Stomach smooth muscle (tissue), 2 donors: ENCODE measurements around the gene MYH11.
"Not testable (repeated sequence)": the region's sequence is repeated elsewhere in the genome, so short reads cannot be mapped to it uniquely, and the experiment has no call there.

Source experiments
- H3K27ac ChIP-seq: one replicate; pipeline ENCODE4 v1.7.0; 2013; ENCODE audit warnings: mild to moderate bottlenecking, low read length, inconsistent platforms
- H3K27me3 ChIP-seq, 2 donors: one replicate each; pipeline ENCODE4 v1.7.0; 2013; ENCODE audit warnings: low read length in 2 of 2; ENCODE audit not compliant: insufficient read depth in 2 of 2, control insufficient read depth in 1 of 2
- H3K36me3 ChIP-seq, 2 donors: one replicate each; pipeline ENCODE4 v1.7.0; 2013; ENCODE audit warnings: low read length in 2 of 2; ENCODE audit not compliant: control insufficient read depth in 2 of 2, insufficient read depth in 2 of 2
- H3K4me1 ChIP-seq: one replicate; pipeline ENCODE4 v1.7.0; 2013; ENCODE audit warnings: low read length; ENCODE audit not compliant: control insufficient read depth, insufficient read depth
- H3K4me3 ChIP-seq, 2 donors: one replicate each; pipeline ENCODE4 v1.7.0; 2013; ENCODE audit warnings: low read length in 2 of 2
- H3K9ac ChIP-seq, 2 donors: one replicate each; pipeline ENCODE4 v1.7.0; 2013; ENCODE audit warnings: low read length in 2 of 2, mild to moderate bottlenecking in 1 of 2
- H3K9me3 ChIP-seq, 2 donors: one replicate each; pipeline ENCODE4 v1.7.0; 2013; ENCODE audit warnings: low read length in 2 of 2; ENCODE audit not compliant: control insufficient read depth in 2 of 2
- donor health status: healthy.
- donor health status: Pancreatic carcinoma.

Gene MYH11

DNA sequence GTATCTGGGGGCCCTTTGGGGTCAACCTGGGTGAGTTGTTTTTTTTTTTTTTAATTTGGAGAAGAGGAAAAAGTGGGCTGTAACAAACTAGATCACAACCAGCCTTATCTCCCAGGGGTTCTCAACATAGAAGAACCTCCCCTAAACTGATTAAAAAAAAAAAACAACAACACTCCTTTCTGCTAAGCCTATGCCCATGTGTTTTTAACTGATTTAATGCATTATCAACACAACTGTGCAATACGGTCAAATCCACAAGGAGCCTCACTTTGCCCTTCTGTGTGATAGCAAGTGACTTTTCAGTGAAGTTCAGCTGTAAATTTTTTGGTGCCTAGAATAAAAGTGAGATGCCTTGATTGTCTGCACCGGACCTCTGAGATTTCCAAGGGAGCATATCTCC lies 646 bp downstream of the MYH11 start:
- peaks cover 16 to 32% of the 10 kb centered on the region in 2 donors for H3K36me3 ChIP-seq
- H3K27me3 ChIP-seq = peaks cover 0 to 8% of the 10 kb centered on the region in 2 donors
- peaks cover 20% of the 10 kb centered on the region for H3K4me1 ChIP-seq
- H3K9me3 ChIP-seq = no peaks in the 10 kb centered on the region
- H3K4me3 ChIP-seq = peak overlapping the region; percentile 89 to 95
- peak overlapping the region; percentile 99 for H3K27ac ChIP-seq
- peak overlapping the region; percentile 96 to 100 for H3K9ac ChIP-seq

DNA sequence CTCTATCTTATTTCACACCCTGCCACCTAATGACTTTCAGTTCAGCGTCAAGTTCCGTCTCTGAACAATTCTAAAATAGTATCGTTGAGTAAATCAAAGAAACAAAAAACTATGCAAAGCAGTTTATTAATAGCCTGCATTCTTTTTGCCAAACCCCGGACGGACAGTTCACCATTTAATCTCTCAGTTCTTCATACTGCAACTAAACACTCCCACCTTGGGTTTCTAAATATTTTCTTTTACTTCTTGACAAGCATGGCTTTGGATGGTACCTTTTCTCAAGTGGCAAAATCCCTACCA lies 1.2 kb downstream of the MYH11 start:
- H3K27me3 ChIP-seq = peaks cover 0 to 8% of the 10 kb centered on the region in 2 donors
- no peaks in the 10 kb centered on the region for H3K9me3 ChIP-seq
- H3K27ac ChIP-seq = peak overlapping the region; percentile 99
- H3K9ac ChIP-seq = peak overlapping the region; percentile 96 to 100
- peaks cover 20 to 36% of the 10 kb centered on the region in 2 donors for H3K36me3 ChIP-seq
- peak overlapping the region; percentile 89 to 95 for H3K4me3 ChIP-seq
- peaks cover 23% of the 10 kb centered on the region for H3K4me1 ChIP-seq

DNA sequence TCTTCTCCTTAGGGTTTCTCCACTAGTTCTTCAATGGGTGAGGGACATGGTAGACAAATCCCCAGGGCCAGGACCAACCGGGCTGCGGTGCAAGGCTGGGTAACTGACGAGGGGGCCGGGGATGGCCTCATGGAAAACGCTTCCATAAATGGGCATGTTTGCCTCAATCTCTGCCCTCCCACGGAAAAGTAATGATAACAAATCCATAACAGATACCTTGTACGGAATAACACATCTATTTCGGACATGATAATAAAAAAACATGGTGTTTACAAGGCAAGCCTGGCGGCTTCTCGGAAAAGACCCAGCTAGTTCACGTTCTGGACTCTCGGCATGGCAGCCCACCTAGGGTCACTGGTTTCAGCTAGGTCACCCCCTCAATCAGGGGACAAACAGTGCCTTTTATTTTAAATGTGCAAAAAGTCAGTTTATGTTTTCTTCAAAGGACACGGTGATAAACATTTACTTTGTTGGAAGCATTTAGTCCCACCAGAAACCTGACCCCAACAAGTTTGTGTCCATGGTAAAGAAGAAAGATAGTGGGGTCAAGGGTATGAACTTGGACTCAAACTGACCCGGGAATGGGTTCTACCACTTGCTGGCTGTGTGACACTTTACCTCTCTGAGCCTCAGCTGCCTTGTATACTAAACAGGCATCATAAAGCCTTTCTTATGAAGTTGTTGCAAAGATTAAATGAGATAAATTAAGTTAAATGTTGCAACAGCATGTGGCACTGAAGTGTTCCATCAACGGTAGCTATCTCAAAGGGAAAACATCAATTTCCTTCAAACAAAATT lies 1.7 kb downstream of the MYH11 start:
- H3K4me1 ChIP-seq = peaks cover 20% of the 10 kb centered on the region
- peak overlapping the region; percentile 96 to 100 for H3K9ac ChIP-seq
- peak overlapping the region; percentile 89 to 95 for H3K4me3 ChIP-seq
- H3K27me3 ChIP-seq = peaks cover 0 to 8% of the 10 kb centered on the region in 2 donors
- H3K36me3 ChIP-seq = peaks cover 23 to 40% of the 10 kb centered on the region in 2 donors
- H3K9me3 ChIP-seq = no peaks in the 10 kb centered on the region
- peak overlapping the region; percentile 99 for H3K27ac ChIP-seq

DNA sequence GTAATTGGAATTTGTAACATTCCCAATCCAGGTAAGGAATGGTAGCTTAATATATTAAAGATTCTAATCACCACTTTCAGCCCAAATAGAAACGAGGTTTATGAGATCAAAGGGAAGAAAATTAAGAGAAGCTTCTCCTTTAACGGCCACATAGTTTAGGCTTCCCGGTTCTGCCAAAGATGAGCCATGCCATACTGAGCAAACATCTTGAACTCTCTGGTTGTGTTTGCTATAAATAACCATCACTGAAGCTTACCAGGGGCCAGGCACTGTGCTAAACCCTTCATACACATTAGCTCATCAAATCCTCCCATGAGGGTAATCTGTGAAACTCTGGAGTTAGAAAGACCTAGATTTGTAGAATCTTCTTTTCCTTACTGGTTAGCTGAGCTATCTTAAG lies 2.8 kb downstream of the MYH11 start:
- H3K4me3 ChIP-seq = peak overlapping the region; percentile 89 to 95
- peaks cover 29 to 48% of the 10 kb centered on the region in 2 donors for H3K36me3 ChIP-seq
- H3K9me3 ChIP-seq = no peaks in the 10 kb centered on the region
- H3K27me3 ChIP-seq = peaks cover 0 to 8% of the 10 kb centered on the region in 2 donors
- H3K27ac ChIP-seq = peak overlapping the region; percentile 99
- H3K9ac ChIP-seq = peak overlapping the region; percentile 96 to 100
- peaks cover 24% of the 10 kb centered on the region for H3K4me1 ChIP-seq

GRCh38 chr16:15853021-15853420 lies 3.8 kb downstream of the MYH11 start:
- Histone ChIP-seq H3K9me3 (no peaks in the 10 kb centered on the region), H3K27me3 (peaks cover 0 to 8% of the 10 kb centered on the region in 2 donors), H3K9ac (peak overlapping the region; percentile 96 to 100), H3K4me3 (peak overlapping the region; percentile 89 to 95), H3K36me3 (peaks cover 35 to 56% of the 10 kb centered on the region in 2 donors), H3K27ac (peak overlapping the region; percentile 99), H3K4me1 (peaks cover 24% of the 10 kb centered on the region)

DNA sequence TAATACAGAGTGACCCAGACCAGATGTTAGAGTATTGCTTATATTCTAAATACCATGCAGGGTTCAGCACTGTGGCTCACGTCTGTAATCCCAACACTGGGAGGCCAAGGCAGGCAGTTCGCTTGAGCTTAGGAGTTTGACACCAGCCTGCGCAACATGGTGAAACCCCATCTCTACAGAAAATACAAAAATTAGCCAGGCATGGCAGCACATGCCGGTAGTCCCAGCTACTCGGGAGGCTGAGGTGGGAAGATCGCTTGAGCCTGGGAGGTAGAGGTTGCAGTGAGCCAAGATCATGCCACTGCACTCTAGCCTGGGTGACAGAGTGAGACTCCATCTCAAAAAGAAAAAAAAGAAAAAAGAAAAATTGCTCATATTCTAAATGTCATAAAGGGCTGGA lies 6.3 kb downstream of the MYH11 start:
- H3K36me3 ChIP-seq = peaks cover 42 to 62% of the 10 kb centered on the region in 2 donors
- peaks cover 40% of the 10 kb centered on the region for H3K4me1 ChIP-seq
- not testable (repeated sequence) for H3K9me3 ChIP-seq, H3K27me3 ChIP-seq
- H3K4me3 ChIP-seq = peak overlapping the region; percentile 89 to 95
- peak overlapping the region; percentile 51 to 96 for H3K9ac ChIP-seq
- peak overlapping the region; percentile 99 for H3K27ac ChIP-seq

DNA sequence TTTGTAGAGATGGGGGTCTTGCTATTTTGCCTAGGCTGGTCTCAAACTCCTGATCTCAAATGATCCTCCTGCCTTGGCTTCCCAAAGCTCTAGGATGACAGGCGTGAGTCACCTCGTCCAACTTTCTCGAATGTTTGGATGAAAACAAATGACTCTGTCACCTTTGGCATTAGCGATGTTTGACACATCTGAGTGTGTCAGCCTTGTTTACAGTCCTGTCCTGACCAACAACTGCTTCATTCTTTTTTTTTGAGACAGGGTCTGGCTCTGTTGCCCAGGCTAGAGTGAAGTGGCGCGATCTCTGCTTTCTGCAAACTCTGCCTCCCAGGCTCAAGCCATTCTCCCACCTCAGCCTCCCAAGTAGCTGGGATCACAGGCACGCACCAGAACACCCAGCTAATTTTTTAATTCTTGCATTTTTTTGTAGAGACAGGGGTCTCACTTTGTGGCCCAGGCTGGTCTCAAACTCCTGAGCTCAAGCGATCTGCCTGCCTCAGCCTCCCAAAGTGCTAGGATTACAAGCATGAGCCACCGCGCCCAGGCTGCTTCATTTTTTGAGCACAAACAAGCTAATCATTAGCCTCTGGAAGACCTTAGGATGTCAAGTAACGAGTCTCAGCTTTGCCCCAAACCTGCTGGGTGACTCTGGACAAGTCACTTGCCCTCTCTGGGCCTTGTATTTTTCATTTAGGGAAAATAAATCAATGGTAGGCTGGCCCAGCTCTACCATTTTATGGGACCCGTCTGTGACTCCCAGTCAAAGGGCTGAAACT lies 7.4 kb downstream of the MYH11 start:
- Histone ChIP-seq H3K4me1 (peaks cover 51% of the 10 kb centered on the region), H3K27ac (peak overlapping the region; percentile 99), H3K4me3 (peak overlapping the region; percentile 78 to 95)

GRCh38 chr16:15847611-15848175 lies 9.1 kb downstream of the MYH11 start:
- no peaks in the 10 kb centered on the region for H3K9me3 ChIP-seq
- peaks cover 43 to 59% of the 10 kb centered on the region in 2 donors for H3K36me3 ChIP-seq
- H3K9ac ChIP-seq = peak overlapping the region in 1 of 2 donors; percentile 58
- H3K4me3 ChIP-seq = peak overlapping the region; percentile 45 to 67
- peaks cover 64% of the 10 kb centered on the region for H3K4me1 ChIP-seq
- H3K27me3 ChIP-seq = no peaks in the 10 kb centered on the region
- H3K27ac ChIP-seq = peak overlapping the region; percentile 99

More for the DNA sequence above, 7.4 kb downstream of the MYH11 start:
- Histone ChIP-seq H3K27me3 (no peaks in the 10 kb centered on the region), H3K36me3 (peaks cover 48 to 67% of the 10 kb centered on the region in 2 donors), H3K9ac (peak overlapping the region; percentile 48 to 60), H3K9me3 (no peaks in the 10 kb centered on the region)

- peaks cover 74% of the 10 kb centered on the region for H3K4me1 ChIP-seq
- peak overlapping the region; percentile 8 to 47 for H3K9ac ChIP-seq
- peak overlapping the region; percentile 53 to 67 for H3K4me3 ChIP-seq
These were observed 10.3 kb downstream of the MYH11 start for GRCh38 chr16:15846510-15846909.

DNA sequence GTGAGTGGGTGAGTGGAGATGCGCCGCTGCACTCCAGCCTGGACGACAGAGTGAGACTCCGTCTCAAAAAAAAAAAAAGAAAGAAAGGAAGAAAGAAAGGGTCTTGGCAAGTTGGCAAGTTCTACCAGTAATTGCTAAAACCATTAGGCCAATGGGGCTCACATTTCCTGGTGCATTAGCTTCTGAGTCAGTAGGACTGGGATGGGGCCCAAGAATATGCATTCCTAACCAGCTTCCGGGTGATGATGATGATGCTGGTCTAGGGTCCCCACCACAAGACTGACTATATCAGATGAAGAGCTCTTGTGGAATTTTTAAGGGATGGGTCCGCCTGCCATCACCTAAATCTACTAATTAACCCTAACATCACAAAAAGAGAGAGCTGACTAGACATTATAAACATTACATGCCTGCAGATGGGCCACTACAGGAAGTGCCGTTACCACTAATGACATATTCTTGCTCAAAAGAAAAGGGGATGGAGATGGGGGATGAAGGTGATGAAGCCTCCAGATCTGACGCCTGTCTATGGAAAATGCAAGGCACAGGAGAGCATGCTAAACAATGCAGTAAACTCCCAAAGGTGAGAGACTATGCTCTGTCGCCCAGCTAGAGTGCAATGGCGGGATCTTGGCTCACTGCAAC lies 13.1 kb downstream of the MYH11 start:
- H3K27me3 ChIP-seq = no peaks in the 10 kb centered on the region
- H3K4me1 ChIP-seq = peaks cover 75% of the 10 kb centered on the region
- peaks cover 34 to 44% of the 10 kb centered on the region in 2 donors for H3K36me3 ChIP-seq
- peak overlapping the region in 1 of 2 donors; percentile 21 for H3K9ac ChIP-seq
- H3K9me3 ChIP-seq = no peaks in the 10 kb centered on the region
- H3K4me3 ChIP-seq = peak overlapping the region in 1 of 2 donors; percentile 57
- peak overlapping the region; percentile 55 for H3K27ac ChIP-seq

More at GRCh38 chr16:15846510-15846909, 10.3 kb downstream of the MYH11 start:
- no peaks in the 10 kb centered on the region for H3K9me3 ChIP-seq
- no peaks in the 10 kb centered on the region for H3K27me3 ChIP-seq
- H3K36me3 ChIP-seq = peaks cover 42 to 51% of the 10 kb centered on the region in 2 donors
- H3K27ac ChIP-seq = peak overlapping the region; percentile 55
